ENCODE data around the gene CD37. TPM values are rescaled to one million over a fixed set of nuclear protein-coding genes. Genes with fewer than 3 reads are reported as not detected.
A peak's percentile ranks its signal among the peaks of the same experiment; 100 is the strongest.

CD37 gene
- total RNA-seq, 2 donors from 2014 or later = not detected

- H3K36me3 Mint-ChIP-seq (ENCODE audit: low read depth) = peaks cover 27% of the 10 kb centered on the region
- H3K36me3 ChIP-seq (ENCODE audit: control insufficient read depth, insufficient read depth, low read length) = peaks cover 8% of the 10 kb centered on the region
- H3K27me3 Mint-ChIP-seq (ENCODE audit: insufficient read depth) = peaks cover 2% of the 10 kb centered on the region
- DNase-seq = no peak
- H3K9ac ChIP-seq (ENCODE audit: extremely low read depth, low read length, poor library complexity, severe bottlenecking) = no peak overlapping the region
- no peak overlapping the region for H3K4me3 ChIP-seq (ENCODE audit: low read length)
- no peak overlapping the region for H3K27ac ChIP-seq (ENCODE audit: low read depth, low read length)
- peak; percentile 34 for TF ChIP-seq CTCF (conservative IDR thresholded peaks at IDR 0.05)
- no peak overlapping the region for H3K27ac Mint-ChIP-seq
- H3K9me3 ChIP-seq (ENCODE audit: control insufficient read depth, low read length) = peaks cover under 1% of the 10 kb centered on the region
- H3K4me1 ChIP-seq (ENCODE audit: control insufficient read depth, insufficient read depth, low read length) = no peaks in the 10 kb centered on the region
- no peaks in the 10 kb centered on the region for H3K9me3 Mint-ChIP-seq
- H3K27me3 ChIP-seq (ENCODE audit: control insufficient read depth, insufficient read depth, low read length, poor library complexity, severe bottlenecking) = no peaks in the 10 kb centered on the region
- H3K4me1 Mint-ChIP-seq = no peaks in the 10 kb centered on the region
- H3K4me3 Mint-ChIP-seq = no peak overlapping the region
- 97% methylated on average over 5 to 6 of the region's 6 CpGs for WGBS, 2 experiments (ENCODE audit: insufficient coverage in 1 of 2, insufficient read length in 1 of 2)
These were observed 26.1 kb upstream of the CD37 start for GRCh38 chr19:49309087-49309486.

- DNase-seq = no peak
- Mint-ChIP-seq H3K9me3 (peaks cover 9% of the 10 kb centered on the region), H3K36me3 (ENCODE audit: low read depth) (peaks cover 31% of the 10 kb centered on the region), H3K27ac (no peak overlapping the region), H3K4me3 (no peak overlapping the region), H3K27me3 (ENCODE audit: insufficient read depth) (peaks cover 2% of the 10 kb centered on the region), H3K4me1 (no peaks in the 10 kb centered on the region)
- no peak overlapping the region for H3K9ac ChIP-seq (ENCODE audit: extremely low read depth, low read length, poor library complexity, severe bottlenecking)
- H3K27me3 ChIP-seq (ENCODE audit: control insufficient read depth, insufficient read depth, low read length, poor library complexity, severe bottlenecking) = no peaks in the 10 kb centered on the region
- H3K27ac ChIP-seq (ENCODE audit: low read depth, low read length) = no peak overlapping the region
- H3K4me1 ChIP-seq (ENCODE audit: control insufficient read depth, insufficient read depth, low read length) = no peaks in the 10 kb centered on the region
- no peak overlapping the region for H3K4me3 ChIP-seq (ENCODE audit: low read length)
- TF ChIP-seq CTCF (conservative IDR thresholded peaks at IDR 0.05) = no peak
- 63 to 100% methylated on average over 1 of the region's 1 CpG for WGBS, 2 experiments (ENCODE audit: insufficient coverage in 1 of 2, insufficient read length in 1 of 2)
- H3K36me3 ChIP-seq (ENCODE audit: control insufficient read depth, insufficient read depth, low read length) = peaks cover 8% of the 10 kb centered on the region
- peaks cover 10% of the 10 kb centered on the region for H3K9me3 ChIP-seq (ENCODE audit: control insufficient read depth, low read length)
These were observed 20.1 kb upstream of the CD37 start for GRCh38 chr19:49315111-49315510.

- Histone ChIP-seq H3K36me3 (ENCODE audit: control insufficient read depth, insufficient read depth, low read length) (no peaks in the 10 kb centered on the region), H3K9ac (ENCODE audit: extremely low read depth, low read length, poor library complexity, severe bottlenecking) (no peak overlapping the region), H3K9me3 (ENCODE audit: control insufficient read depth, low read length) (peaks cover 20% of the 10 kb centered on the region), H3K4me3 (ENCODE audit: low read length) (no peak overlapping the region), H3K27ac (ENCODE audit: low read depth, low read length) (no peak overlapping the region), H3K27me3 (ENCODE audit: control insufficient read depth, insufficient read depth, low read length, poor library complexity, severe bottlenecking) (no peaks in the 10 kb centered on the region), H3K4me1 (ENCODE audit: control insufficient read depth, insufficient read depth, low read length) (no peaks in the 10 kb centered on the region)
- Mint-ChIP-seq H3K4me3 (no peak overlapping the region), H3K9me3 (peaks cover 20% of the 10 kb centered on the region), H3K27ac (no peak overlapping the region), H3K4me1 (no peaks in the 10 kb centered on the region), H3K27me3 (ENCODE audit: insufficient read depth) (no peaks in the 10 kb centered on the region), H3K36me3 (ENCODE audit: low read depth) (peaks cover 29% of the 10 kb centered on the region)
- TF ChIP-seq CTCF (conservative IDR thresholded peaks at IDR 0.05) = no peak
- DNase-seq = no peak
These were observed 18.9 kb upstream of the CD37 start for GRCh38 chr19:49316284-49316683.
